ENCODE results near the gene MUC4. TPM values are rescaled to one million over a fixed set of nuclear protein-coding genes. Genes with fewer than 3 reads are reported as not detected.

MUC4 gene
- total RNA-seq, 6 experiments from 2014 or later: not detected

- peaks cover 16% of the 10 kb centered on the region for H3K36me3 Mint-ChIP-seq (ENCODE audit: low read depth)
- H3K27me3 Mint-ChIP-seq (ENCODE audit: insufficient read depth): peaks cover 3% of the 10 kb centered on the region
- no peak overlapping the region for H3K27ac Mint-ChIP-seq
- no peak overlapping the region for H3K4me3 Mint-ChIP-seq
- DNase-seq: no peak
- no peak for TF ChIP-seq CTCF (IDR thresholded peaks at IDR 0.05)
- no peaks in the 10 kb centered on the region for H3K9me3 Mint-ChIP-seq
- H3K4me1 Mint-ChIP-seq (ENCODE audit: low read depth): peaks cover 22% of the 10 kb centered on the region
Observed at GRCh38 chr3:195699860-195700259, 111.9 kb downstream of the MUC4 start.

GRCh38 chr3:195699388-195699771, 112.3 kb downstream of the MUC4 start:
- Mint-ChIP-seq H3K27ac (no peak overlapping the region), H3K36me3 (ENCODE audit: low read depth) (peaks cover 16% of the 10 kb centered on the region)
- no peak for TF ChIP-seq CTCF (IDR thresholded peaks at IDR 0.05)

GRCh38 chr3:195698647-195699387, 112.9 kb downstream of the MUC4 start:
- DNase-seq: no peak
- H3K4me3 Mint-ChIP-seq: no peak overlapping the region
- H3K4me1 Mint-ChIP-seq (ENCODE audit: low read depth): peaks cover 22% of the 10 kb centered on the region
- TF ChIP-seq CTCF (IDR thresholded peaks at IDR 0.05): no peak
- peak overlapping the region; percentile 33; the same call in 1 of the 2 replicates for H3K27ac Mint-ChIP-seq
- H3K9me3 Mint-ChIP-seq: no peaks in the 10 kb centered on the region
- no peaks in the 10 kb centered on the region for H3K27me3 Mint-ChIP-seq (ENCODE audit: insufficient read depth)
- H3K36me3 Mint-ChIP-seq (ENCODE audit: low read depth): peaks cover 18% of the 10 kb centered on the region

More at GRCh38 chr3:195699388-195699771, 112.3 kb downstream of the MUC4 start:
- Mint-ChIP-seq H3K27me3 (ENCODE audit: insufficient read depth) (peaks cover under 1% of the 10 kb centered on the region), H3K9me3 (no peaks in the 10 kb centered on the region), H3K4me1 (ENCODE audit: low read depth) (peaks cover 22% of the 10 kb centered on the region), H3K4me3 (no peak overlapping the region)
- no peak for DNase-seq

GRCh38 chr3:195698325-195698646, 113.4 kb downstream of the MUC4 start:
- Mint-ChIP-seq H3K27ac (peak overlapping the region; percentile 12; the same call in 1 of the 2 replicates), H3K9me3 (no peaks in the 10 kb centered on the region), H3K4me1 (ENCODE audit: low read depth) (peaks cover 22% of the 10 kb centered on the region), H3K36me3 (ENCODE audit: low read depth) (peaks cover 23% of the 10 kb centered on the region), H3K4me3 (no peak overlapping the region), H3K27me3 (ENCODE audit: insufficient read depth) (no peaks in the 10 kb centered on the region)
- no peak for TF ChIP-seq CTCF (IDR thresholded peaks at IDR 0.05)
- DNase-seq: no peak

GRCh38 chr3:195697582-195698324, 114.0 kb downstream of the MUC4 start:
- no peak overlapping the region for H3K4me3 Mint-ChIP-seq
- no peak for TF ChIP-seq CTCF (IDR thresholded peaks at IDR 0.05)
- H3K27ac Mint-ChIP-seq: peak overlapping the region; percentile 12; the same call in 1 of the 2 replicates
- H3K4me1 Mint-ChIP-seq (ENCODE audit: low read depth): peaks cover 22% of the 10 kb centered on the region
- peaks cover 27% of the 10 kb centered on the region for H3K36me3 Mint-ChIP-seq (ENCODE audit: low read depth)
- no peaks in the 10 kb centered on the region; the same call in 1 of the 2 replicates for H3K27me3 Mint-ChIP-seq (ENCODE audit: insufficient read depth)
- peak; percentile 22 for DNase-seq
- no peaks in the 10 kb centered on the region for H3K9me3 Mint-ChIP-seq

Small RNAs within 50 kb of the gene (microRNA-seq; reads per million reads assigned to microRNA genes)
- not detected for gene MIR570

Other genes starting within 250 kb of the MUC4 start
- under 1 TPM in 2 of 6 experiments, not detected in 4; 0.14 to 0.38 TPM for gene APOD, start 228.0 kb downstream of the MUC4 start, total RNA-seq (2021; fragmentation: NEBNext Ultra II Directional; extraction: Animal tissue kit (Norgen Biotek cat#: 25700))
- under 1 TPM in 3 of 6 experiments, not detected in 3; 0.11 to 0.17 (median 0.14) TPM for gene MUC20, start 91.0 kb downstream of the MUC4 start, total RNA-seq (2021; fragmentation: NEBNext Ultra II Directional; extraction: Animal tissue kit (Norgen Biotek cat#: 25700))
- 10 to 100 TPM; 29.6 to 46.1 (median 35.1) TPM for gene TNK2, start 96.6 kb upstream of the MUC4 start, total RNA-seq (2021; fragmentation: NEBNext Ultra II Directional; extraction: Animal tissue kit (Norgen Biotek cat#: 25700))